Lung (tissue), 12 donors: ENCODE results near the gene CBFA2T2. TPM values are rescaled to one million over a fixed set of nuclear protein-coding genes. Genes with fewer than 3 reads are reported as not detected.

Experiments
- ATAC-seq: fragments of 200-7000 bp; cut with Tn5 transposase; one replicate; pipeline ENCODE4 v1.9.1; 2020; ENCODE audit warnings: moderate number of reproducible peaks; ENCODE audit not compliant: insufficient read depth, low FRiP score
- DNase-seq, 3 donors: peaks; one replicate each; pipeline ENCODE4 v3.0.0-alpha.2; 2013 to 2017
- H3K27ac ChIP-seq, 2 donors: one replicate each; pipeline ENCODE4 v1.5.1; 2013; ENCODE audit warnings: mild to moderate bottlenecking in 2 of 2, moderate library complexity in 2 of 2, control low read depth in 1 of 2, inconsistent platforms in 1 of 2, low read depth in 1 of 2, low read length in 1 of 2
- H3K27me3 ChIP-seq, 3 donors: one replicate each; pipeline ENCODE4 v1.5.1; 2013; ENCODE audit warnings: low read length in 2 of 3; ENCODE audit not compliant: control insufficient read depth in 3 of 3, insufficient read depth in 3 of 3
- H3K36me3 ChIP-seq, 4 donors: one replicate each; pipeline ENCODE4 v1.5.1; 2013; ENCODE audit warnings: low read length in 4 of 4, mild to moderate bottlenecking in 1 of 4, moderate library complexity in 1 of 4; ENCODE audit not compliant: control insufficient read depth in 4 of 4, insufficient read depth in 4 of 4
- H3K4me1 ChIP-seq, 5 donors: one replicate each; pipeline ENCODE4 v1.5.1; 2013; ENCODE audit warnings: low read length in 5 of 5, mild to moderate bottlenecking in 2 of 5, moderate library complexity in 1 of 5; ENCODE audit not compliant: control insufficient read depth in 5 of 5, insufficient read depth in 5 of 5
- H3K4me3 ChIP-seq: one replicate; pipeline ENCODE4 v1.5.1; 2013; ENCODE audit warnings: mild to moderate bottlenecking, control low read depth, moderate library complexity
- H3K9ac ChIP-seq, 2 donors: one replicate each; pipeline ENCODE4 v1.5.1; 2013; ENCODE audit warnings: low read length in 2 of 2, control low read depth in 1 of 2; ENCODE audit not compliant: insufficient read depth in 1 of 2
- H3K9me3 ChIP-seq, 4 donors: one replicate each; pipeline ENCODE4 v1.5.1; 2013; ENCODE audit warnings: low read length in 3 of 4, mild to moderate bottlenecking in 1 of 4, moderate library complexity in 1 of 4; ENCODE audit not compliant: control insufficient read depth in 4 of 4, insufficient read depth in 3 of 4
- CTCF ChIP-seq: IDR thresholded peaks from 2 replicates; pipeline ENCODE4 v1.5.1; 2012; ENCODE audit warnings: mild to moderate bottlenecking; ENCODE audit errors: control extremely low read depth, extremely low read depth
- WGBS, 2 donors: extraction: QIAGEN DNeasy Blood & Tissue Kit; methylation state at CpG; one replicate each; pipeline ENCODE4 v1.1.7; 2013; 5-methylcytosine and 5-hydroxymethylcytosine counted together
- polyA plus RNA-seq, 2 donors: library from polyadenylated mRNA; stranded (reverse); fragments of 200-250 nt; gene quantifications; one replicate each; pipeline ENCODE4 v1.2.1, GENCODE V29; 2013
- total RNA-seq, 2 donors: library from RNA; depleted of rRNA in 1 of 2; stranded (reverse); fragments of >200 nt in 1 of 2; gene quantifications; one replicate each; pipeline ENCODE4 v1.2.1, GENCODE V29; 2014 to 2021
- donor health status: control.
- donor health status: control.
- donor health status: Bipolar disorder and iron deficiency.
- donor health status: healthy.
- donor health status: DM: yes; HTN: yes; CAD: no.

The CBFA2T2 gene
- total and polyA plus RNA-seq, 4 donors: 5.1 to 19.1 (median 8.2) TPM

GRCh38 chr20:33656010-33656782 lies 166.3 kb downstream of the CBFA2T2 start:
- Histone ChIP-seq H3K4me3 (no peak overlapping the region), H3K9me3 (no peaks in the 10 kb centered on the region), H3K27me3 (no peaks in the 10 kb centered on the region), H3K9ac (no peak overlapping the region), H3K4me1 (peaks cover 0 to 16% (median 0%) of the 10 kb centered on the region in 5 donors), H3K36me3 (peaks cover 0 to 18% (median 4%) of the 10 kb centered on the region in 4 donors), H3K27ac (no peak overlapping the region)
- DNase-seq (no peak), ATAC-seq (no peak)
- WGBS, 2 donors: 92 to 97% methylated on average over 10 of the region's 10 CpGs
- TF ChIP-seq CTCF: no peak

- H3K9me3 ChIP-seq: no peaks in the 10 kb centered on the region
- WGBS, 2 donors: 94 to 96% methylated on average over 17 of the region's 17 CpGs
- ATAC-seq (no peak), DNase-seq (no peak)
- H3K36me3 ChIP-seq: peaks cover 0 to 18% (median 4%) of the 10 kb centered on the region in 4 donors
- no peak overlapping the region for H3K9ac ChIP-seq
- no peak overlapping the region for H3K4me3 ChIP-seq
- H3K27me3 ChIP-seq: no peaks in the 10 kb centered on the region
- peaks cover 0 to 16% (median 0%) of the 10 kb centered on the region in 5 donors for H3K4me1 ChIP-seq
- H3K27ac ChIP-seq: no peak overlapping the region
- TF ChIP-seq CTCF: no peak
These were observed 167.1 kb downstream of the CBFA2T2 start for GRCh38 chr20:33656783-33657703.

GRCh38 chr20:33657704-33658095 lies 167.8 kb downstream of the CBFA2T2 start:
- H3K27me3 ChIP-seq: no peaks in the 10 kb centered on the region
- no peak overlapping the region for H3K9ac ChIP-seq
- DNase-seq: no peak
- no peak overlapping the region for H3K27ac ChIP-seq
- H3K36me3 ChIP-seq: peaks cover 0 to 18% (median 4%) of the 10 kb centered on the region in 4 donors
- 96 to 99% methylated on average over 12 of the region's 12 CpGs for WGBS, 2 donors
- H3K4me1 ChIP-seq: peaks cover 0 to 17% (median 0%) of the 10 kb centered on the region in 5 donors
- no peak for ATAC-seq
- no peak for TF ChIP-seq CTCF
- H3K9me3 ChIP-seq: no peaks in the 10 kb centered on the region
- H3K4me3 ChIP-seq: no peak overlapping the region
